Embryonic facial prominence (tissue), 1 donor: ENCODE results near the gene CUL9.

Experiments used
- DNase-seq: peaks from one replicate; pipeline ENCODE4 v3.0.0-alpha.2; 2016; ENCODE audit errors: extremely low spot score

The CUL9 gene

DNA sequence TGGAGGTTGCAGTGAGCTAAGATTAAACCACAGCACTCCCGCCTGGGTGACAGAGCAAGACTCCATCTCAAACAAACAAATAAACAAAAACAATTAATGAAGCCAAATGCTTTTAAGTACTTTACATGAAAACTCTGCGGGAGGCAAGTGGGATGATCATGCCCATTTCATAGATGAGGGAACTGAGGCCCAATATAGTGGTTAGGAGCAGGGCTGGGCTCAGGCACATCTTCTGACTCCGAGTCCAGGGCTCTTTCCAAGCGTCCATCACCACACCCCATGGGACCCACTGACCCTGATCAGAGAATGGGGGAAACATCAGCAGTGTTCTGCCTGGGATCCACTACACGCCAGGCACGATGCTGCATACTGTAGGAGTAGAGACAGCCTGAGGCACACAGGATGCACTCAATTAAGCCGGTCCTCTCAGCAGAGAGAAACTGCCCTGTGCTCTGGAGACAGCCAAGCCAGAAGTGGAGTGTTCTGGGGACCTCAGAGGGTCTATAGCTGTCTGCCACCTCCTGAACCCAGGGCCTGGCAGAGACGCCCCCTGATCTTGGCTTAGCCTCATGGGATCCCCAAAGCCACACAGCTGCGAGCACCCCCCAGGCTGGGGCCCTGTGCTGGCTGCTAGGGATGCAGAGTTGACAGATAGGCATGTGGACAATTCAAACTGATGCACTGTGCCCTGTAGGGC, 74.8 kb downstream of the CUL9 start:
- DNase-seq = no peak

DNA sequence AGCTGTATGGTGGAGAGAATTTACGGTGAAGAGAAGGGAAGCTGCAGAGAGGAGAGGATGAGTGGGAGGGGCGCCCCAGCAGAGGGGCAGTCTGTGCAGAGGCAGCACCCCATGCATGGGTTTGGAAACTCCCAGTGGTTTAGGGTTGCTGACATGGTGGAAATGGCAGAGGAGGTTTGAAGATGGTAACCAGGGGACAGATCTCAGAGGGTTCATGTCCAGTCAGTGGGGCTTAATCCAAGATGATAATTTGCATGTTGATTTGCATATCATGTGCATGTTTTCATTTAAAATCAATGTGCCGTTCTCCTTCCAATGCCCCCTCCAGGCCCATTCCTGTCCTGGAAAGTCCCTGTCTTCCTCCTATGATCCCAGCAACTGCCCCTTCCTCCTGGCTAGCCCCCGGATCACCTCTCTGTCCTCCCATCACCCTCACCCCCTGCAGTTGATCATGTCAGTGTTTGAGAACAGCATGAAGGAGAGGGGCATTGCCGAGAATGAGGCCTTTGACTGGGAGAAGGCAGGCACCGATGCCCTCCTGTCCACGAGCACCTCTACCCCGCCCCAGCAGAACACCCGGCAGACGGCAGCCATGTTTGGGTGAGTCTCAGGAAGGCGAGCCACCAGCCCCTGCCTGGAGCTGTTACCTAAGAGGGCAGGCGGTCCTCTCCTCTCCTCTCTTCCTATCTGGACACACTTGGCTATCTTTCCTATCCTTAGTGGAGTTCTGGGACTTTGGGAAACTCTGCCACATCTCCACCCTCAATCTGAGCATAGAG, 75.6 kb downstream of the CUL9 start:
- DNase-seq = no peak

DNA sequence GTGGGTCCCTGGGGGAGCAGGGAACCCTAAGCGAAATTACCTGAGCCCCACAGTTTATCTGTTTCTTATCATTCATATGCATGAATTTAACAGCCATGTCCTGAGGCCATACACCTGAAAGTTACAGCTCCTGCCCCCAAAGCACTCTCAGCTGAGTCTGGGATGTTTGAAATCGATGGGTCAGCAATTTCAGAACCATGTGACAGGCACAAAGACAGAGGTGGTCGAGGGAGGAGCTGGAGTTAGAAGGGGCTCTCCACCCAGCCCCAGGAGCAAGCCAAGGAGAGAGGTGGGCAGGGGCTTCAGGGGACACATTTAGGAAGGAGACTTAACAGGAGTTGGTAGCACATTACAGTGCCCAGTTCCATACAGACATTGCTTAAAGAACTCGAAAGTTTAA, 76.2 kb downstream of the CUL9 start:
- DNase-seq = no peak

DNA sequence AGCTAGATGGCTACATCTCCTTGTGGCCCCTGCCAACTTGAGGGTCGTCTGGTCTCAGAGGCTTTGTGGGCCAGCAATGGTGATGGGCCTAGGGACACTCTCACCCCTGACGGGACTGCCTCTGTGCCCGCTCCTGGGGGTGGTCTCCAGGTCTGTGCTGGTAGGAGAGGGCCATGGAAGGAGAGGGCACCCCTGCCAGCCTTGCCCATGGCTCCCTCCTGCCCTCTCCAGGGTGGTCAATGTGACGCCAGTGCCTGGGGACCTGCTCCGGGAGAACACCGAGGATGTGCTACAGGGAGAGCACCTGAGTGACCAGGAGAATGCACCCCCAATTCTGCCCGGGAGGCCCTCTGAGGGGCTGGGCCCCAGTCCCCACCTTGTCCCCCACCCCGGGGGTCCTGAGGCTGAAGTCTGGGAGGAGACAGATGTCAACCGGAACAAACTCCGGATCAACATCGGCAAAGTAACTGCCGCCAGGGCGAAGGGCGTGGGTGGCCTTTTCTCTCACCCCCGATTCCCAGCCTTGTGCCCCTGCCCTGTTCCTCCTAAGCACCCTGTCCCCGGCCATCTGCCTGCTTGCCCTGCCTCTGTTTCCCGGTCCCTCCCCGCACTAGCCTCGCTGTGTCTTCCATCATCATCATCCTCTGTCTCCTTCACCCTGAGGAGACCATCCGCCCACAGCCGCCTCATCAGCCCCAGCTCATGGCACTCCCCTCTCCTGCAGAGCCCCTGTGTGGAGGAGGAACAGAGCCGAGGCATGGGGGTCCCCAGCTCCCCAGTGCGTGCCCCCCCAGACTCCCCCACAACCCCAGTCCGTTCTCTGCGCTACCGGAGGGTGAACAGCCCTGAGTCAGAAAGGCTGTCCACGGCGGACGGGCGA, 77.1 kb downstream of the CUL9 start:
- DNase-seq = no peak

DNA sequence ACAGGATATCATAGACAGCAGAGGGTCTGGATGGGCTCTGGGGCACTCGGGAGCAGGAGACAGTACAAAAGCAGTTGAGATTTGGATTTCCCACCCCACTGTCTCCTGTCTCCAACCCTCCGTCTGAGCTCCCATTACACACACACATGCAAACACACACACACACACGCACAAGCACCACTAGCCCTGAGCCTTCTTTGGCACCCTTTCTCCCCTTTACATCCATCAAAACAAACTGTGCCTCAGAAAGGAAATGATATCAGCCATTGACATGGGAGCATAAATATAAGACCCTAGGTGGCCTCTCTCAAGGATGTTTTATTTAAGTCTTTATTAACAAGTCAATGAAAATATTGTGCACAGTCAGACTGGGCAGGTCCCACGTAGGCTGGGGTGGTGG, 78.8 kb downstream of the CUL9 start:
- DNase-seq = no peak

DNA sequence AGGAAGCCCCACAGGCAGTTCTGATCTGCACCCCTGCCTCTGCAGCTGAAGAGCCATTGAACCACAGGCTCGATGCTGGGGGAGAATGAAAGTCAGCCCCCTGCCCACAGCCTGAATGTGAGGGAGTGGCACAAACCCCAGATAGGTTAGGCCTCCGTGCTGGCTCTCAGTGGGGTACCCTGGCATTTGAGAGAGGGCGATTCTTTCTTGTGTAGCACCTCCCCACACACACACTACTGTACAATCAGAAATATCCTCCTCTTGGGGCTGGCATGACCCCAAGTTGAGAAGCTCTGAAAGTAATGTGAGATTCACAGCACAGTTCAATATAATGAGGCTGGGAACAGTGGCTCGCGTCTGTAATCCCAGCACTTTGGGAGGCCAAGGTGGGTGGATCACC, 79.2 kb downstream of the CUL9 start:
- DNase-seq = no peak

DNA sequence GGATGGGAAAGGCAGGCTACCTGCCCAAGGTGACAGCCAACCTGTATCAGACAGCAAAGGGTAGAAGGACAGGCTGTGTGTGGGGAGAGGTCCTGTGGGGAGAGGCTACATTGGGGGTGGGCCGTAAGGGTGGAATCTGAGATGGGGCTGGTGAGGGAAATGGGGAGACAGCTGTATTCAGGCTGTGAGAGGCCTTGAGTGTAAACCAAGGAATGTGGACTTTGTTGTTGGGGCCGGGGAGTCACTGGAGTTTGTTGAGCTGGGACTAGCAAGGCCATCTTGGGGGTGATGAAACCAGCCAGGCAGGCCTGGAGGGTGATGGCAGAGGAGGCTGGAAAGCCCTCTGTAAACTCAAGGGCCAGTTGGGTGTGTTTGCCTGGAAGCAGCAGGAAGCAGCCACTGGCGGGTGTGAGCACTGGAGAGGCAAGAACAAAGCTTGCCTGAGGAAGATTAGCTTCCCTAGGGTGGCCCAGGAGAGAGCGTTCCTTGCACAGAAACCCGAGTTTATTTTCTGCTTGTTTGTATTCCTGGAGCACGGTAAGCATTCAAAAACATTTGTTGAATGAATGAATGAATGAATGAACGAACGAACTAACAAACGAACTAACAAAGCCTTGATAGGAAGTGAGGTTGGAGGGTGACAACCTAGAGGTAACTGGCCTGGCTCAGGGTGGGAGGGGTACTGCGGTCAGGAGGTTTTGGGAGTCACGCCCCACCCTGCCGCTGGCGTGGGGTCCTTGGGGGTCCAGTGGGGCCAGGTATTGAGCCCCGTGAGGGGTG, 80.2 kb downstream of the CUL9 start:
- DNase-seq = no peak

DNA sequence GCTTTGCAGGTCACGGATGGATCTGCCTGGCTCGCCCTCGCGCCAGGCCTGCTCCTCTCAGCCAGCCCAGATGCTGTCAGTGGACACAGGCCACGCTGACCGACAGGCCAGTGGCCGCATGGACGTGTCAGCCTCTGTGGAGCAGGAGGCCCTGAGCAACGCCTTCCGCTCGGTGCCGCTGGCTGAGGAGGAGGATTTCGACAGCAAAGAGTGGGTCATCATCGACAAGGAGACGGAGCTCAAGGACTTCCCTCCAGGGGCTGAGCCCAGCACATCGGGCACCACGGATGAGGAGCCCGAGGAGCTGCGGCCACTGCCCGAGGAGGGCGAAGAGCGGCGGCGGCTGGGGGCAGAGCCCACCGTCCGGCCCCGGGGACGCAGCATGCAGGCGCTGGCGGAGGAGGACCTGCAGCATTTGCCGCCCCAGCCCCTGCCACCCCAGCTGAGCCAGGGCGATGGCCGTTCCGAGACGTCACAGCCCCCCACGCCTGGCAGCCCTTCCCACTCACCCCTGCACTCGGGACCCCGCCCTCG, 80.9 kb downstream of the CUL9 start:
- DNase-seq = no peak

DNA sequence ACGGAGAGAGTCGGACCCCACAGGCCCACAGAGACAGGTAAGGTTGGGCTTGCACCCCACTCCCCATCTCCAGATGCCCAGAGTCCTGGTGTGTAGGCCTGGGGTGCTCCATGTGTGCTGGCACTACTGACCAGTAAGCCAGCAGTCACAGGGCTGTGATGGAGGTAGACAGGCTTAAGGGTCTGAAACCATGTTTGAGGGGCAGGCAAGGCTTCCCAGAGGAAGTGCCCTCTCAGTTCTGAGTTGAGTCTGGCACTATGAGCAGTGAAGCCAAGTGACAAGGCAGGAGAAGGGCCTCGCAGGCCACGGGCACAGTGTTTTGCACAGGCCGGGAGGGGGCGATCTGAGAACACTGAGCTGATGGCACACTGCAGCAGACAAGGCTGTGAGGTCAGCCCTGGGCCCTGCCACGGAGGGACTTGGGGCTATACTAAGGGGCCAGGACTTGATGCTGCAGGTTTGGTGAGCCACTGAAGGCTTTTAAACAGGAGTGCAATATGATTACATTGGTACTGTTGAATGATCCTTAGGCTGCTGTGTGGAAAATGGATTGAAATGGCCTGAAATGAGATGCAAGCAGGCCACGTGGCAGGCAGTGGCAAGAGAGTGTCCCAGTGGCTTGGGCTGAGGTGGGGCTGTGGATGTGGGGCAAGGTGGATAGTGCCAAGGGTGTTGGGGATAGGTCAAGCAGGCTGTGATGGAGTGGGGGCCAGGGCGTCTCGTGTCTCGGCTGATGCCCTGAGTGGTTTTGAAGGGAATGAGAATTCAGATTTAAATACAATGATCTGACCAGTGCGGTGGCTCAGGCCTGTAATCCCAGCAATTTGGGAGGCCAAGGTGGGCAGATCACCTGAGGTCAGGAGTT, 81.5 kb downstream of the CUL9 start:
- no peak for DNase-seq

DNA sequence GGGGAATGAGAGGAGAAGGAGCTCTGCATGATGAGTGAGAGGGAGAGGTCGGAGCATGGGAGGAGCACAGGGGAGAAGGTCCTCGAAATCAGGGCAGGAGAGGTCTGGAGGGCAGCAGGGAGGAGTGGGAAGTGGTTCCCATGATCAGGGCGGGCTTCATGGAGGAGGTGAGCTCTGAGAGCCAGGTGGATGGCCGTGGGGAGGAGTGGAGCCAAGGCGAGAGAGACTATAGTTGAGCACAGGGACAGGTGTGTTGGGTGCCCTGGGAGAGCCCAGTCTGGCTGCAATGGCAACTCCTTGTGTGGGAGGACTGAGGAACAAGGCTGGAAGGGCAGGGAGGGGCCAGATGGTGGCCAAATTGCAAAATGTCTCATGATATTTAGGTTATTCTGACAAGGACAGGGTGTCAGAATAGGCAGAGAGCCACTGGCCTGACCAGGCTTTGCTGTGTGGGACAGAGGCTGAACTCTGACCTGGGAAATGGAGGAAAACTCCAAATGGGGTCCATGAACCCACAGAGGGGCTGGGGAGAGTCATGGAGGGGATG, 82.7 kb downstream of the CUL9 start:
- no peak for DNase-seq

DNA sequence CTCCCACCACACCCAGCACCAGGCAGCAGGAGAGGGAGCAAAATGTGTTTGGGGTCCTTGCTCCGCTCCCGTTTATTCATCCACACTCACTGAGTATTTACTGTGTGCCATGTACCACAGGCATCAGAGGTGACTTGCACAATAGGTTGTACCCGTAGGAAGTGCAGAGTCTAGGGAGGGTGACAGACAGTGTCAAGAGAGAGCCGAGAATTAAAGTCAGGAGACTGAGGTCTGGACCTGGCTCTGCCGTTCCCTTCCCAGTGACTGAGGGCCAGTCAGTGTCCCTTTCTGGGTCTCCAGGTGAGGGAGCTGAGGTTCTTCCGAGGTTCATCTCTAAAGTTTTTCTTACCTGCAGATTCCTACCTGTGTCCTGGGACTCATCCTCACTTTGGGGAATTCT, 83.6 kb downstream of the CUL9 start:
- no peak for DNase-seq

DNA sequence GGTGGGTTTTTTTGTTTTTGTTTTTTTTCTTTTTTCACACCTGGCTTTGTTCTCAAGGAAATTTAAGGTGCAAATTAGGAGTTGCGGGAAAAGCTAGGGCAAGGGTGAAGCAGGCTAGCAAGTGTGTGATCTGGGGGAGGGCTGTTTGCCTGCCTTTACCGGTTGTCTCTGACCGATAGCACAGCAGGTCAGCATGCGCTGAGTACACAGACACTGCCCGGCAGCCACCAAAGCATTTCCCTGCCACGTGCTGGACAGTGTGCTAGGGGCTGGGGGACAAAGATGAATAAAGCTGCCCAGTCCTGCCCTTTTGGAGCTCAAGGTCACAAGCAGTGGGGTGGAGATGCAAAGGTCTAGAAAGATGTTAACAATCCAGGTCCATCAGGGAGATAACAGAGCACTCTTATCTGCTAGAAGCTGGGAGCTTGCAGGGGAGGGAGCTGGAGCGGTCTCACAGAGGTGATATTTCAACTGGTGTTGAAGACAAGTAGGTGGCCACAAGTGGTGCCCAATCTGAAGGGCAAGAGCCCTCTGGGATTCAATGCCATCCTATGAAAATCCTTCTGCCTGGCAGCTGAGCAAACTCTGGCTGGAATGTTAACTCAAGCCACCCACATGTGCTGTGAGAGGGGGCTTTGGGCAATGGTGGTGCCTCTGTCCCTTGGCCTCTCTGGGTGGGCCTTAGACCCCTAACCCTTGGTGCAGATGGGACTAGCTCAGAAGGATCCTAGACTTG, 85.8 kb downstream of the CUL9 start:
- DNase-seq = no peak

DNA sequence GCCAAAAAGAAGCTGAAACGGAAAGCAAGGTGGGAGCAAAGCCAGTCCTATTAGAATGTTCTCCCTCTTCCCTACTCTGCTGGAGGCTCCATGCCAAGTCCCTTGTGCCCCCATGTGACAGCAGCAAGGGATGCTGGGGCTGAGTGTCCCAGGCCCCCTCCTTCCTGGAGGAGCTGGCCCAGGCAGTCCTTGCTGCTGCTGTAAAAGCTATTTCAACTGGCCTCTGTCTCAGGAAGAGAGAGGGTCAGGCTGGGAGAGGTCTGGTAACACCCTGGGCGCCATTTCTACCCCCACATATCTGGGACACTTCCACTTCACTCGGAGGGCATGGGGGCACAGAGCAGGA, 86.3 kb downstream of the CUL9 start:
- DNase-seq = no peak

DNA sequence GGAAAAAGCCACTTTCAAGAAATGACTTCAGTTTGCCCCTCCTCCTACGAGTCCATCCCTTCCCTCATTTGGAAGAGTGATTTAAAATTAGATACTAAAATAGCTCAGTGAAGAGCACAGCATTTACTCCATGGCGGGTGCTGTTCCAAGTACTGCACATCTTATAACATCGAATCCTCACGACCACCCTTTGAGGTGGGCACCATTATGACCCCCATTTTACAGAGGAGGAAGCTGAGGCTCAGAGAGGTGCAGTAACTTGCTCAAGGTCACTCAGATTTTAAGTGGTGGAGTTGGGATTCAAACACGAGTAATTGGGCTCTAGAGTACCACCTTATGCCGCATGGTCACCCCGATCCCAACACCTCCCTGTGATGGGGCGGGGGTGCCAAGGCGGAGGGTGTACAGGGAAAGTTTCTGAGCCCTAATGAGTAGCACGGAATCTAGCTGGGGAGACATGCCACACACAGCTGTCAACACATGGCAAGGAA, 86.8 kb downstream of the CUL9 start:
- DNase-seq = no peak

DNA sequence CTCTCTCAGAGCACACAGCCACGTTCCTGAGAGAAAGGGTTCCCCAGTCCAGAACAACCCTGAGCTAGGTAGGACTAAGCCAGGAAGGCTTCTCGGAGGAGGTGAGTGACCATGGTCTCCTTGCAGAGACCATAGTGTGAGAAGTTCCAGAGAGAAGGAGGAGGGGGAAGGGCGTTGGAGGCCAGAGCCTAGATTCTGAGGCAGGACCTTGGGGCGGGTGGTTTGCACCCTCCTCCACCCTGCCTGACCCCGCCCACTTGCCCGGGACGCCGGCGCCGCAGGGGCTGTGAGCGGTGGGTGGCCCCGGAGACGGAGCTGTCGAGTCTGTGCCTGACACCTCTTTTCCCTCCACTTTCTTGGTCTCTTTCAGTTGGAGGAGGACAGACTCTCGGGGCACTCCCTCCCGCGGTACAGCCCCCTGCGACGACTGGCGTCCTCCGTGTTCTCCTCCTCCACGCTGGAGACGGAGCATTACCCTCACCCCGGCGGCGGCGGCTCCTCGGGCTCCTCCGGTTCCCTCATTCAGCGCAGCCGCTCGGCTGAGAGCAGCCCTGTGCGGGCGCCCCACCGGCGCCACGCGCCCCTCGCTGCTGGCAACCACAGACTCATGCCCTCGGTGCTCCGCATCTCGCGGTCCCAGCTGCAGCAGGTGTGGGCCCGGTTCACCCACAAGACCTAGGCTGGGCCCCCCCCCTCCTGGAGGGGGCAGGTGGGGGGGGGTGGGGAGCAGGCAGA, 87.4 kb downstream of the CUL9 start:
- no peak for DNase-seq

DNA sequence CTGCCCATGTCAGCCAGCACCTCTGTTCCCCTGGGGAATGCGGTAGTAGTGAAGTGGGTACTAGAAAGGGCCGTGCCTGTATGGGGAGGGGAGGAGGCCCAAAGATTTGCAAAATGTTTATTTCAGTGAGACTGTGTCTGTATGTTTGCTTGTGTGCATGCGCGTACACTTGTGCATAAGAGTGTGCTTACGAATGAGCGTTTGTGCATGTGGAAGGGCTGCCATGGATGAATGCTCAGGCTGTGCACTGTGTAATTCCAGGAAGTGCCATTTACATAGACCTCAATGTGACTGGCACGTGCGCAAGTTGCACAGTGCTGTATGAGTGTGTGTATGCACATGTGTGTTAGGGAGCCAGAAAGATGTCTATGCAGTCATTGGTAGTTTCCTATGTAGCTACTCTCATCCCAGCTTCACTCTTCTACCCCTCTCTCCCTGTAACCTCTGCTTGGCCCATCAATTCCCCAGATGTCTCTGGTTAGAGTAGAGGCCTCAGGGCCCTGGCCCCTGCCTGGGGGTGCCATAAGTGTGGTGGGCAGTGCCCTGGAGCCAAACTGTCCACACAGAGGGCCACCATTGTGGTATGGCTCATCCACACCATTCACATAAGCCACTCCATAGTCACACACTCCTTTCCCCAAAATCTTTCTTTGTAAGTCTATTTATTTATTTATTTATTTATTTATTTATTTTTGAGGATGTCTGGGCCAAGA, 89.3 kb downstream of the CUL9 start:
- DNase-seq = no peak

DNA sequence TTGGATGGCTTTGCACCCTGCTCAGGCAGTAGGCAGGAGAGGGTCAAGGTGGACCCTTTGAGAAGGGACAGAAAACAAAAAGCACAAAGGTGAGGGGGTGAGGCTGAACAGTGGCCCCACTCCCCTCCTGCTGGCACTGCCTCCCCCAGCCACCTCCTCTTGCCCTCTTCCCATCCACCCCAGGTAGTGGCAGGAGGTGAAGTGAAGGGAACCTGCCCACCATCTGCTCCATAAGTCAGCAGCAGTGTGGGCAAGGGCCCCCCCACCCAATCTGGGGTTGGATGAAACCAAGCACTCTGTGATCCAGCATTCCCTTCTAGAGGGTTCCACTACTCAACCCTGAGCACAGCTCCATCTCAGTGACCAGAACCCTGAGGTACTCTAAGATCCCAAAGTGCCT, 89.9 kb downstream of the CUL9 start:
- no peak for DNase-seq

DNA sequence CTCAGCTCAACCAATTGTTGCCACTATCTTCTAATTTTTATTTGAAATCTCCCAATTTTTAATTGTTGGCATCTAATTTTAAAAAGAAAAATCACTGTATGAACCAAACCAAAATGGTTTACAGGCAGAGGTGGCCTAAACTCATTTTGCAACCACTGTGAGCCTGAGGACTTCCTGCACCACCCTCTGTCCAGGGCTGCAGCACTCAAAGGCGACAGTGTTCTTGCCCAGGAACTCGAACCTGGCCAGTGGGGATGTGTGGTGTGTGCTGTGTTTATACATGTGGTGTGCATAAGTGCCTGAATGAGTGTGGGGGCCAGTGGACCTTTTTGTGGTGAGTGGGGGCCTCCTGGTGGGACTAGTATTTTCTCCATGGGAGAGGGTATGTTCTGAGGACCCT, 91.7 kb downstream of the CUL9 start:
- no peak for DNase-seq
